ENCODE data around the gene TBX19. TPM values are rescaled to one million over a fixed set of nuclear protein-coding genes. Genes with fewer than 3 reads are reported as not detected.

Gene TBX19
- total RNA-seq, 1 donor from 2014 or later = 1.3 TPM

DNA sequence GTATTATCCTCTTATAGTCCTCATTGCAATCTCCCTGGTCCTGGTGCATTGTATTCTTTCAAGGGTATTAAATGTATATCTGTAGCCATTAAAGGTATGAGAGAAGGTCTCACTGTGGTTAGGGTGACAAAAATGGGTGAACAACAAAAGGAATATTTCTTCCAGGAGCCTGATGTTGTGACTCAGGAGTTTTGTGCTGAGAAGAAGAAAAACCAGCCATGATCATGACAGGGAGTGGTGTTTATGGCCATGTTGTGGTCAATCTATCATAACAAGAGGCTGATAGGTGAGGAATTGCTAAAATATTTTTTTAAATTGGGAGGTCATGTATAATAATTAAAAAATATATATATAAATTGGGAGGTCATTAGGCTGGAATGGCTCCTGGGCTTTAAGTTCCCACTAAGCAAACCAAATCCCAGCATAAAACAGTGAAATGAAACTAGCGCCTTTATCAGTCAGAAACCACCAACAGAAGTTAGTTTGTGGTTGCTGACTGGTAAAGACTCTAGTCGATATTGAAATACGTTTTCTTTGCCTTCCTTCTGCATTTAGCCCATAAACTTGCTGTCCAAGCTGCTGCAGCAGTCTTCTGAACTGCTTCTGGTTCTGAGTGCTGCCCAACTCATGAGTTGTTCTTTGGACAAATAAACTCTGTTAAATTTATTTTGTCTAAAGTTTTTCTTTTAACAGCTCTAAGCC lies 60.3 kb downstream of the TBX19 start:
- TF ChIP-seq, protein P1, sequence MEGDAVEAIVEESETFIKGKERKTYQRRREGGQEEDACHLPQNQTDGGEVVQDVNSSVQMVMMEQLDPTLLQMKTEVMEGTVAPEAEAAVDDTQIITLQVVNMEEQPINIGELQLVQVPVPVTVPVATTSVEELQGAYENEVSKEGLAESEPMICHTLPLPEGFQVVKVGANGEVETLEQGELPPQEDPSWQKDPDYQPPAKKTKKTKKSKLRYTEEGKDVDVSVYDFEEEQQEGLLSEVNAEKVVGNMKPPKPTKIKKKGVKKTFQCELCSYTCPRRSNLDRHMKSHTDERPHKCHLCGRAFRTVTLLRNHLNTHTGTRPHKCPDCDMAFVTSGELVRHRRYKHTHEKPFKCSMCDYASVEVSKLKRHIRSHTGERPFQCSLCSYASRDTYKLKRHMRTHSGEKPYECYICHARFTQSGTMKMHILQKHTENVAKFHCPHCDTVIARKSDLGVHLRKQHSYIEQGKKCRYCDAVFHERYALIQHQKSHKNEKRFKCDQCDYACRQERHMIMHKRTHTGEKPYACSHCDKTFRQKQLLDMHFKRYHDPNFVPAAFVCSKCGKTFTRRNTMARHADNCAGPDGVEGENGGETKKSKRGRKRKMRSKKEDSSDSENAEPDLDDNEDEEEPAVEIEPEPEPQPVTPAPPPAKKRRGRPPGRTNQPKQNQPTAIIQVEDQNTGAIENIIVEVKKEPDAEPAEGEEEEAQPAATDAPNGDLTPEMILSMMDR (conservative IDR thresholded peaks at IDR 0.05; ENCODE audit: low read depth, low read length) = no peak
- no peak overlapping the region for H3K4me3 ChIP-seq (ENCODE audit: low read depth, low read length)
- no peak for DNase-seq (ENCODE audit: low read depth)

DNA sequence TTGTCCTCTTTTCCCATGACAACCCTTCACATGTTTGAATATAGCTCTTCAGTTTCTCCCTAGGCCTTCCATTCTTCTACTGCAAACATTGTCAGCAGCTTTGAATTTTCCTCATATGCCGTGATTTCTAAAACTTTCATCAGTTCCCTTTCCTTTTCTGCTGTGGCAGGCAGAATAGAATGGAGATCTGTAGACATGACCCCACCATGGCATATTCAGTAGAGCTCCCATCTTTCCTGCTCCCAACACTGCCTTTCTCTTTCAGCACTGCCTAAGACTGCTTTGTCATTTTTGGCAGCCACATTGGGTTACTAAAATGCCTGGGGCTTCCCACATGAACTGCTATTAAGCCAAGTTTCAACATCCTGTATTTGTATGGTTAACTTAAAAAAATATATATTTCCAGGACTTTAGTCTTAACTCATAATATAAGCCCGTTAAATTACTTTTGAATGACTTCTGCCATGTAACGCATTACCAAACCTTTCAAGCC lies 60.9 kb downstream of the TBX19 start:
- TF ChIP-seq, protein P1 (conservative IDR thresholded peaks at IDR 0.05; ENCODE audit: low read depth, low read length) = no peak
- DNase-seq (ENCODE audit: low read depth) = no peak

GRCh38 chr1:168342572-168343280 lies 62.0 kb downstream of the TBX19 start:
- TF ChIP-seq, protein P1 (conservative IDR thresholded peaks at IDR 0.05; ENCODE audit: low read depth, low read length) = peak; percentile 59
- peak; percentile 38 for DNase-seq (ENCODE audit: low read depth)
- peak overlapping the region; percentile 18 for H3K4me3 ChIP-seq (ENCODE audit: low read depth, low read length)

More for the DNA sequence above, 60.9 kb downstream of the TBX19 start:
- H3K4me3 ChIP-seq (ENCODE audit: low read depth, low read length) = no peak overlapping the region

- no peak for DNase-seq (ENCODE audit: low read depth)
- H3K4me3 ChIP-seq (ENCODE audit: low read depth, low read length) = no peak overlapping the region
- TF ChIP-seq, protein P1 (conservative IDR thresholded peaks at IDR 0.05; ENCODE audit: low read depth, low read length) = peak; percentile 44
Observed at GRCh38 chr1:168343566-168343965, 62.9 kb downstream of the TBX19 start.

DNA sequence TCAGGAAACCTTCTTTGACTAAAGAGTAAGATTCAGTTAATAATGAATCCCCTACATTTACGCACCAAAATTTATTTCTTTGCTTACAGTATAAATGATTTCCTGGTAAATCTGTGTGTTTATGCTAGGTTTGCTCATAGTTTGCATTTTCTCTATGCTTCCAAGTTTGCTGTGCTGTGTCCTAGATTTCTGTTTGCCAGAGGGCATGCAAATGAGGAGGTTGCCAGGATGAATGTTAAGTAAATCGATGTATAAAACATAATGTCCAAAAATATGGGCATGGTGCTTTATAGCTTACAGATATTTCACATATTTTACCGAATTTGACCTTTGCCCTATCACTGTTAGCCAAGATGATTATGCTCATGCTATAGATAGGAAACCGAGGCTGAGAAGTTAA lies 63.8 kb downstream of the TBX19 start:
- TF ChIP-seq, protein P1 (conservative IDR thresholded peaks at IDR 0.05; ENCODE audit: low read depth, low read length) = no peak
- no peak overlapping the region for H3K4me3 ChIP-seq (ENCODE audit: low read depth, low read length)
- no peak for DNase-seq (ENCODE audit: low read depth)

GRCh38 chr1:168345939-168346338 lies 65.3 kb downstream of the TBX19 start:
- H3K4me3 ChIP-seq (ENCODE audit: low read depth, low read length) = no peak overlapping the region
- TF ChIP-seq, protein P1 (conservative IDR thresholded peaks at IDR 0.05; ENCODE audit: low read depth, low read length) = no peak
- no peak for DNase-seq (ENCODE audit: low read depth)

Measured in epithelial cell of proximal tubule (primary cell).